ENCODE data around the gene LY6G6C. TPM values are rescaled to one million over a fixed set of nuclear protein-coding genes. Genes with fewer than 3 reads are reported as not detected.

The LY6G6C gene
- total RNA-seq, 6 donors from 2014 or later: 0.23 TPM; not detected in 5

GRCh38 chr6:31693535-31693934 lies 28.0 kb downstream of the LY6G6C start:
- Histone ChIP-seq H3K9me3 (no peaks in the 10 kb centered on the region), H3K27ac (no peak overlapping the region), H3K4me1 (peaks cover 0 to 8% (median 1%) of the 10 kb centered on the region in 4 donors), H3K4me3 (no peak overlapping the region), H3K27me3 (no peaks in the 10 kb centered on the region), H3K36me3 (peaks cover 21 to 94% (median 75%) of the 10 kb centered on the region in 4 donors)
- TF ChIP-seq CTCF (IDR thresholded peaks at IDR 0.05): no peak
- TF ChIP-seq POLR2AphosphoS5 (IDR thresholded peaks at IDR 0.05): no peak
- TF ChIP-seq EP300 (IDR thresholded peaks at IDR 0.05): no peak
- TF ChIP-seq POLR2A (IDR thresholded peaks at IDR 0.05): no peak
- ATAC-seq (ENCODE audit: low FRiP score in 2 of 2) (no peak), DNase-seq (no peak)
- WGBS, 2 donors: 90 to 92% methylated on average over 6 of the region's 6 CpGs

GRCh38 chr6:31692886-31693285 lies 28.7 kb downstream of the LY6G6C start:
- H3K27me3 ChIP-seq: no peaks in the 10 kb centered on the region
- no peaks in the 10 kb centered on the region for H3K9me3 ChIP-seq
- no peak for ATAC-seq (ENCODE audit: low FRiP score in 2 of 2)
- H3K27ac ChIP-seq: no peak overlapping the region
- TF ChIP-seq EP300 (IDR thresholded peaks at IDR 0.05): no peak
- no peak for TF ChIP-seq CTCF (IDR thresholded peaks at IDR 0.05)
- TF ChIP-seq POLR2A (IDR thresholded peaks at IDR 0.05): no peak
- TF ChIP-seq POLR2AphosphoS5 (IDR thresholded peaks at IDR 0.05): no peak
- peaks cover 21 to 95% (median 80%) of the 10 kb centered on the region in 4 donors for H3K36me3 ChIP-seq
- H3K4me1 ChIP-seq: peaks cover 0 to 1% (median 0%) of the 10 kb centered on the region in 4 donors
- WGBS, 2 donors: 84 to 93% methylated on average over 9 of the region's 9 CpGs
- H3K4me3 ChIP-seq: no peak overlapping the region
- DNase-seq: no peak

- Histone ChIP-seq H3K27ac (no peak overlapping the region), H3K9me3 (no peaks in the 10 kb centered on the region), H3K4me1 (no peaks in the 10 kb centered on the region), H3K27me3 (no peaks in the 10 kb centered on the region), H3K4me3 (no peak overlapping the region), H3K36me3 (peaks cover 21 to 97% (median 84%) of the 10 kb centered on the region in 4 donors)
- no peak for DNase-seq
- WGBS, 2 donors: 91 to 95% methylated on average over 4 of the region's 4 CpGs
- TF ChIP-seq CTCF (IDR thresholded peaks at IDR 0.05) (no peak), EP300 (IDR thresholded peaks at IDR 0.05) (no peak), POLR2AphosphoS5 (IDR thresholded peaks at IDR 0.05) (no peak), POLR2A (IDR thresholded peaks at IDR 0.05) (no peak)
- no peak for ATAC-seq (ENCODE audit: low FRiP score in 2 of 2)
These were observed 29.2 kb downstream of the LY6G6C start for GRCh38 chr6:31692353-31692752.

- DNase-seq: no peak
- 97 to 98% methylated on average over 10 to 12 of the region's 12 CpGs for WGBS, 2 donors
These were observed 29.9 kb downstream of the LY6G6C start for GRCh38 chr6:31691564-31692108.

More at GRCh38 chr6:31691564-31692108, 29.9 kb downstream of the LY6G6C start:
- TF ChIP-seq CTCF (IDR thresholded peaks at IDR 0.05): no peak
- TF ChIP-seq POLR2AphosphoS5 (IDR thresholded peaks at IDR 0.05): no peak
- no peak for TF ChIP-seq EP300 (IDR thresholded peaks at IDR 0.05)
- TF ChIP-seq POLR2A (IDR thresholded peaks at IDR 0.05): no peak
- no peak overlapping the region for H3K27ac ChIP-seq
- no peak overlapping the region for H3K4me3 ChIP-seq
- H3K36me3 ChIP-seq: peaks cover 21 to 99% (median 88%) of the 10 kb centered on the region in 4 donors
- H3K4me1 ChIP-seq: no peaks in the 10 kb centered on the region
- no peak for ATAC-seq (ENCODE audit: low FRiP score in 2 of 2)
- no peaks in the 10 kb centered on the region for H3K27me3 ChIP-seq
- H3K9me3 ChIP-seq: no peaks in the 10 kb centered on the region

Data from upper lobe of left lung (tissue), 6 donors.